Fibroblast of mammary gland (primary cell): Measurements from ENCODE around the gene CPSF3.

Experiments
- DNase-seq: peaks from one replicate; pipeline ENCODE4 v3.0.0-alpha.2; 2010; ENCODE audit warnings: low read depth
- H3K4me3 ChIP-seq: 2 replicates; pipeline ENCODE4 v1.5.1; 2011; ENCODE audit warnings: low read depth, mild to moderate bottlenecking, low read length, moderate library complexity; ENCODE audit not compliant: control insufficient read depth
- TF ChIP-seq, protein P1 (sequence below): conservative IDR thresholded peaks from 2 replicates; pipeline ENCODE4 v1.5.1; 2011; ENCODE audit warnings: low read depth, low read length, inconsistent platforms; ENCODE audit not compliant: control insufficient read depth, insufficient read depth

The CPSF3 gene

DNA sequence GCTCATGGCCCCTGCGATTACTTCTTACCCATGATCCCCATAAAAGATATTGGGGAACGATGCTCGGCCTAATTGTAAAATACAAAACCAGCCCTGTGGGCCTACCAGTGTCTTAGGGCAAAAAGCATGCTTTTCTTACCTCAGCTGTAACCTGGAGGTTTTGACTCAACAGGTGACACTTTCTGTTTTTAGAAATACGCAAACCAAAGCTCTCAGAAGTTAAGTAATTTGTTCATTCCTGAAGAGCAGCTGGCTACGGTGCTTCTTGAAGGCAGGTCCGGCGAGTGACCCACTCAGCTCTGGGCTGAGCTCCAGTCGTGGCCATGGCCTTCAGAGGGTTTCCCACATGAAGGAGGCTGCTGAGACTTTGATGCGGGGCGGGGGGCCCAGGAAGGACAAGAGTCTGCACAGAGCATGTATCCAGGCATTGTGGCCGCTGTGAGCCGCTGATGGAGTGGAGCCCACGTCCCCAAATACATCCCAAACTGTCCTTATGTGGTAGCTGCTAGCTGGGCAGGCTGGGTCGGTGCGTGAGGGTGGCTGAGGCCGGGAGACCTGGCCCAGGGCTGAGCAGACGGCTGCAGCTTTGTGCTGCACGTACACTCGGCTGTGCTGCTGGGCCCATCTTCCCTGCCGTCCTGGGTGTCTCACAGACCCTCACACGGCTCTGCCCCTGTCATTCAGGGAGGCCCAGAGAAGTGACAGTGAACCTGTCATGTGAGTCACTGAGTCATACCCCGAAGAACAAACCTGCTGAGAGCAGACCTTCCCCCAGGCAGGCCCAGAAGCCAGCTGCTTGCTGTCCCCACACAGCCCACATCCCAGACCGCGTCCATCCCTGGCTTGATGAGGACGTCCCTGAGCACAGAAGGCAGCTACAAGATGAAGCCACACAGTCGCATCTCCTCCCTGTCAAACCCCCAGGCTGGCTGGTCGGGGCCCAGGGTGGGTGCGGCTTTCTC lies 34.2 kb upstream of the CPSF3 start:
- H3K4me3 ChIP-seq, result no peak overlapping the region
- DNase-seq, result no peak
- TF ChIP-seq, protein P1, sequence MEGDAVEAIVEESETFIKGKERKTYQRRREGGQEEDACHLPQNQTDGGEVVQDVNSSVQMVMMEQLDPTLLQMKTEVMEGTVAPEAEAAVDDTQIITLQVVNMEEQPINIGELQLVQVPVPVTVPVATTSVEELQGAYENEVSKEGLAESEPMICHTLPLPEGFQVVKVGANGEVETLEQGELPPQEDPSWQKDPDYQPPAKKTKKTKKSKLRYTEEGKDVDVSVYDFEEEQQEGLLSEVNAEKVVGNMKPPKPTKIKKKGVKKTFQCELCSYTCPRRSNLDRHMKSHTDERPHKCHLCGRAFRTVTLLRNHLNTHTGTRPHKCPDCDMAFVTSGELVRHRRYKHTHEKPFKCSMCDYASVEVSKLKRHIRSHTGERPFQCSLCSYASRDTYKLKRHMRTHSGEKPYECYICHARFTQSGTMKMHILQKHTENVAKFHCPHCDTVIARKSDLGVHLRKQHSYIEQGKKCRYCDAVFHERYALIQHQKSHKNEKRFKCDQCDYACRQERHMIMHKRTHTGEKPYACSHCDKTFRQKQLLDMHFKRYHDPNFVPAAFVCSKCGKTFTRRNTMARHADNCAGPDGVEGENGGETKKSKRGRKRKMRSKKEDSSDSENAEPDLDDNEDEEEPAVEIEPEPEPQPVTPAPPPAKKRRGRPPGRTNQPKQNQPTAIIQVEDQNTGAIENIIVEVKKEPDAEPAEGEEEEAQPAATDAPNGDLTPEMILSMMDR, result no peak

DNA sequence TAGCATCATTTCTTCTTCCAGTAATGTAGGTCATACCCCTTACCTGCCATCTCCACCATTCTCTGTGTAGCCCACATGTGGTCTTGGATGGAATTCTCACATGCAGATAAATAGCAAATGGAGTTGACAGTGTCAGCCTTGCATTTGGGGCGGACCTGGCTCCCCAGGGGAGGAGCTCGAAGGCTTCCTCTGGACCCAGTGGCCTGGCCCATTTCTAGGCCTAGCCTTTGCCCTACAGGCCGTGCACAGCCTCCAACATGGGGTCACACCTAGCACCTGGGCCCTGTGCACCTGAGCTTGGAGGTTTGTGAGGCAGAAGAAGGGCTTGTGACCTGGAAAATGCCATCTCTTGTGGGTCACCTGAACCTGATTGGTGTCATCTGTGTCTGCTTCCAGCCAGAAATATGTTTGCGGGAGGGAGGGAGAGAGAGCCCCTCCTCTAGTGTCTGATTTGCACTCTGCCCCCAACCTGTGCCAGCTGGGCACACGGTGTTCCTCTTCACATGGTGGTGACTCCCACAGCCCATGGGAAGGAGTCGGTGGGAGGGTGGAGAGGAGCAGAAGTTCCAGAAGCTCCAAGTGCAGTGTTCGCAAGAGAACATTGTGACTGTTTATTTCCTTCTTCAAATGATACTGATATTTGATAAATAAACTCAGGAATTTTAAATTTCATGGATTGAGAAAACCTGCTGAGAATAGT lies 33.2 kb upstream of the CPSF3 start:
- TF ChIP-seq, protein P1, result no peak
- H3K4me3 ChIP-seq, result no peak overlapping the region
- DNase-seq, result no peak

DNA sequence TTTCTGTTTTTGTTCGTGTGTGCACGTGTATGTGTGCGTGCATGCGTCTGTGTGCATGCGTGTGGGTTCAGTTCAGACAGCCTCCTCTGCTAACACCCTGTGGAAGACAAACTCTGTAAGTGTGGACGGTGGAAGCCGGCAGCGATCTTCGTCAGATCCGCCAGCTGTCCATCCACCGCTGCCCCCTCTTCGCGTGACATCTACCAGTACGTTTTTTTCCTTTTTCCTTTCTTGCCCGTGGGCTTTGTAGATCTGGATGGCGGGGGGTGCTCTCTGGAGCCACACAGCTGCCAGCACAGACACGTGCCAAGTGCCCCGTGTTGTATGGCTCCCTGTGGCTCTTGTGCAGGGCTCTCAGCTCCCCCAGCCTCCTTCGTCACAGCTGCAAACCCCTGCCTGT lies 32.5 kb upstream of the CPSF3 start:
- no peak for DNase-seq
- TF ChIP-seq, protein P1, result no peak
- no peak overlapping the region for H3K4me3 ChIP-seq

DNA sequence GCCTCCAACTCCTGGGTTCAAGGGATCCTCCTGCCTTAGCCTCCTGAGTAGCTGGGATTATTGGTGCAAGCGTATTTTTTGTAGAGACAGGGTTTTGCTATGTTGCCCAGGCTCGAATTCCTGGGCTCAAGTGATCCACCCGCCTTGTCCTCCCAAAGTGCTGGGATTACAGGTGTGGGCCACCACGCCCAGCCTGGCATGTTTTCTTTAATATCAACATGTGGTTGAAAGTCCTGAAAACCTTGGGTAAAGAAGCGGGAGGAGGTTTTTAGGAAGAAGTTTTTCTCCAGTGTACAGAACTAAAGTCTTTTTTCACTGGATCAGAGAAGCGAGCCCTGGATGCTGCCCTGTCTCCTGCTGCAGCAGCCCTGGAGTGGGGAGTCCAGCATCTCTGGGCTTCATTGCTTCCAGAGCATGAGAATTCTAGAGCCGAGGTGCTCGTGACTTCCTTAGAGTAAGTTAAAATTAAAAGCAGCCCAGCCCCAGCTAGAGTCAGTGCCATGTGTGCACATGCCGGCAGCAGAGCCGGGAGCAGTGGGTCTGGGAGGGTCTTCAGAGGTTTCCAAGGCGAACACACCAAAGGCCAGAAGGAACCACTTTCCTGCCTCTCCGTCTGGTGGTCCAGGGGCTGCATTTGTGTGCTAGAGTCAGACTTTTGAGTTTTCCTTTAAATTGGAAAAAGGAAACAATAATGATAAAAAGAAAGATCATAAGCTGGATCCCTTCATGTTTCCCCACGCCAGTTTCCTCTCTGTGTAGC lies 31.3 kb upstream of the CPSF3 start:
- no peak overlapping the region for H3K4me3 ChIP-seq
- TF ChIP-seq, protein P1, result no peak
- no peak for DNase-seq

DNA sequence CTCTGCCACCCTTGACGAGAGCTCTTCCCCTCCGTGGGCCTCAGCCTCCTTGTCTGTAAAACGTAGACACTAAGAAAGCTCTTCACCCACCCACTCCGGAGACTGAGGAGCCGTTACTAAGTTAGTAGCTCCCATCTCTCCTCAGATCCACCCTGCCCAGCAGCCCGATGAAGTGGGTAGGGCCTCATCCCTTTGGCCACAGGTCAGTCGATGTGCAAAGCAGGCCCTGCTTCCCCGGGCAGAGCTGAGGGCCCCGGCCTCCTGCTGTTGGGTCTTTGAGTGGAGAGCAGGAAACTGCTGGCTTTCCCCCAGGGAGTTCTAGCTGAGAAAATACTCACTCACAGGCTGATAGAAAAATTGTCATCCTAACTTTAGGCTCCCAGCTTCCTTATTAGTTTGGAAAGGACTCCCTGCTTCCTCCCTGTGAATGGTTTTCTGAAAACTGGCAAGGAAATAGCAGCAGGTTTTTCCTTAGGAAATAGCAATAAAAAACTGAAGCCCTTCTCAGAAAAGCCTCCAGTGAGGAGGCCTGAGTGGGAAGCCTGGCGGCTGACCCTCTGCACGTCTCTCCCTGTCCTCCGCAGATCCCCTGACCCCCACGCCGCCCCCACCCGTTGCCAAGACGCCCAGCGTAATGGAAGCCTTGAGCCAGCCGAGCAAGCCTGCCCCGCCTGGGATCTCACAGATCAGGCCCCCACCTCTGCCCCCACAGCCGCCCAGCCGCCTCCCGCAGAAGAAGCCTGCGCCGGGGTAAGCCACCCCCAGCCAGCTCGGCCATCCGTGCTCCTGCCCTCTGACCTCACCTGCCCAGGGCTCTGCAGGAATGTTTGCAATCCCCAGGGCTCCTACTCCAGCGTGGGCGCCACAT lies 30.3 kb upstream of the CPSF3 start:
- TF ChIP-seq, protein P1, result no peak
- H3K4me3 ChIP-seq, result no peak overlapping the region
- peak; percentile 37 for DNase-seq
